Left lobe of liver (tissue), 2 donors: ENCODE results near the gene SLC35A2. TPM values are rescaled to one million over a fixed set of nuclear protein-coding genes. Genes with fewer than 3 reads are reported as not detected.

Experiments
- ATAC-seq: fragments of 200-7000 bp; cut with Tn5 transposase; one replicate; pipeline ENCODE4 v1.9.1; 2020; ENCODE audit warnings: mild to moderate bottlenecking, moderate library complexity
- DNase-seq: peaks from one replicate; pipeline ENCODE4 v3.0.0-alpha.2; 2020; ENCODE audit warnings: low spot score
- total RNA-seq: library from RNA; stranded (reverse); gene quantifications from one replicate; pipeline ENCODE4 v1.2.1, GENCODE V29; 2021
- donor health status: DM: no; HTN: no; CAD: no; lungs with moderate emphysema.
- donor health status: DM: no; HTN: yes; CAD: no.

The SLC35A2 gene
- total RNA-seq, 1 donor from 2014 or later = 18.7 TPM

DNA sequence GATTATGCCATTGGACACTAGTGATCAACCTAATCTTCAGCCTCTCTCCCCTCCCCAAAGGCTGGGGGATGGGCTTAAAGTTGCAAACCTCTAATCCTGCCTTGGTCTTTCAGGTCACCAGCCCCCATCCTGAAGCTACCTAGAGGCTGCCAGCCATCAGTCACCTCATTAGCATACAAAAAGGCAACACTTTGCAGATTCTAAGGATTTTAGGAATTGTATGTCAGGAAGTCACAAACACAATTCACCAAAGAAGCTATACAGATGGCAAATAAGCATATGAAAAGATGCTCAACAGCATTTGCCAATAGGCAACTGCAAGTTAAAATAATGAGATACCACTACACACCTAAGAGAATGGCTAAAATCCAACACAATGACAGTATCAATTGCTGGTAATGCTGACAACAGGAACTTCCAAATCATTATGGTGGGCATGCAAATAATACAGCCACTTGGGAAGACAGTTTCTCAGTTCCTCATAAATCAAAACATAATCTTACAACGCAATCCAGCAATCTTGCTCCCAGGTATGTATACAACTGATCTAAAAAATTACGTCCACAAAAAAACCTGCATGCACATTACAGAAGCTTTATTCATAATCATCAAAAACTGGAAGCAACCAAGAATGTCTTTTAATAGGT lies 16.4 kb upstream of the SLC35A2 start:
- DNase-seq = no peak
- ATAC-seq = no peak

DNA sequence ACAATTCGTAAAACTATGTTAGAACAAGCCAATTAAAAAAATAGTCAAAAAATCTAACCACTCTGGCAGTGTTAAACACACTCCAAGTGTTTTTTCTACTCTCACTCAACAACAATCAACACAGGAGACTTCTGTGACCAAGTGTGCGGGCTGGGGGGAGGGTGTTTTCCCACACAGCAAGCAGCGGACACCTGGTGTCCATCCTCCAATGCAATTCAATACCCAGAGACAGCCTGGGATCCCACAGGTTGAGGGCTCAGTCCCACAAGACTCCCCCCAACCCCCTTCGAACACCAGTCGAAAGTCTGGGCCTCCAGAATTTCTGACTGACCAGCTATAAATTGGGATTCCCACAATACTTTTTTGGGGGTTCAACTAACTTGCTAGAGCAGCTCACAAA lies 15.7 kb upstream of the SLC35A2 start:
- DNase-seq (no peak), ATAC-seq (no peak)

- ATAC-seq (no peak), DNase-seq (no peak)
Observed at GRCh38 chrX:48924270-48924669, 12.8 kb upstream of the SLC35A2 start.

DNA sequence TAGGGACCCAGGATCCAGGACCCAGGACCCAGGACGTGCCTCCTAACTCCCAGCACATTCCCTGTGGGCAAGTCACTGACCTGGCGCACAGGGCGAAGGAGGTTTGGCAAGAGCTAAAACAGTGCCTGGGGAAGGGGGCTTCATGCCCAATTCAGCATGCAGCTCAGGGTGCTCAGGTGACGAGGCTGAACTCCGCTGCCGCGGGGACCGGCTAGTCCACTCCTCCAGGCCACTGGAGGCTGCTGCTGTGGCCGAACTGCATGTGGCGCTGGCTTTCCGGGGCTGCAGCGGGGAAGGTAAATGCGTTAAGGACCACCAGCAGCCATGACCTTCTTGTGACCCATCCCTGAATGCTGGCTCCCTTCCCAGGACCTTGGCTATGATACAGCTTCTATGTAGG lies 12.3 kb upstream of the SLC35A2 start:
- ATAC-seq = no peak
- no peak for DNase-seq

DNA sequence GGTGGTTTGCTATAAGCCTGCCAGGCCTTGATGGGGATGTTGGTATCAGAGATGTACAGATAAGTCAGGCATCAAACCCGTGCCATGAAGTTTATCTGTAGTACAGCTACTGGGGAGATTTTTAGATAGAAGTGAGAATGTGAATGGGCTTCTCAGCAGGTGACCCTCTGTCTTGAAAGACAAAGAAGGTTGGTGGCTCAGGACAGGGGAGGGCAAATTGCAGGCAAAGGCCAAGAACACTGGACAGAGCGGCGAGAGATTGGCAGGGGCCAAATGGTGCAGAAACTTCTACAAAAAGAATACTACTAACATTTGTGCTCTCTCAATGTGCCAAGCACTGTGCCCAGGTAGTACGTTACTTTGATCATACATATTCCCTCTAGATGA lies 9.3 kb upstream of the SLC35A2 start:
- ATAC-seq (no peak), DNase-seq (no peak)

- DNase-seq (no peak), ATAC-seq (no peak)
Observed at GRCh38 chrX:48919947-48920717, 8.7 kb upstream of the SLC35A2 start.

GRCh38 chrX:48919360-48919841 lies 8.0 kb upstream of the SLC35A2 start:
- DNase-seq = no peak
- ATAC-seq = peak; percentile 11

- ATAC-seq (peak; percentile 88), DNase-seq (peak; percentile 90)
Observed at GRCh38 chrX:48918643-48919340, 7.3 kb upstream of the SLC35A2 start, which contains the start of gene PIM2. PIM2 (minus strand) TSS chrX:48919024; CDS start chrX:48918834, 190 bp downstream.

- no peak for DNase-seq
- ATAC-seq = no peak
Observed at GRCh38 chrX:48918301-48918642, 6.8 kb upstream of the SLC35A2 start.

GRCh38 chrX:48917139-48918001 lies 5.9 kb upstream of the SLC35A2 start:
- DNase-seq (peak; percentile 88), ATAC-seq (peak; percentile 80)

GRCh38 chrX:48914593-48915493 lies 3.4 kb upstream of the SLC35A2 start:
- ATAC-seq = no peak
- no peak for DNase-seq

DNA sequence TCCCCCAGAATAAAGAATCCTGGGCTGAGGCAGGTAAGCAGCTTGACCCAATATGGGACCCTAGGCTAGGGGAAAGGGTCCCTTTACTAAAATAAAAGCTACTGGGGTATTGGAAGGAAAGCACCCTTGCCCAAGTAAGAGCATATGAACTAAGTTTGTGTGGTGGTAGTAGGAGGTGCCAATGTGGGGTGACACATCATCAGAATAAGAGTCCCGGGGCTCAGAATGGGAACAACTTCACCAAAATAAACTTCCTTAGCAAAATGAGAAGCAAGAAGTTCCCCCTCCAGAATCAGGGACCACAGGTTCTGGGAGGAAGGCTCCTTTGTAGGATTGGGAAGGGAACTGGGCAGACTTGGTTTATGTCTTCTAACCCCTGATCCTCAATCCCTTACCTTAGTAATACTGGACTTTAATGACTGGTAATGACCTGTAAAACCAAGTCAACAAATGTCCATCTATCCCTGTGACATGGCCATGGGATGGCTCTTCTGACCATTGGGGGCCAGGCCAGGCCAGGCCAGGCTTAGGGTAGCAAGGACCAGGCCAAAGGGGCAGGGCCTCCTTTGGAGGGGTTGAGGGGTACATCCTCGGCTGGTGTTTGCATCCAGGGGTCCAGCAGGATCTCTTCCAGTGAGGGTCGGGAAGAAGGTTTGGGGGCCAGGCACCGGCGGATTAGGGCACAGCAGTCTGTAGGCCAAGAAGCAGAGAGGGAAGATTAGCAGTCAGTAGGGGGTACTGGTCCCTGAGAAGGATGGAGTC lies 2.3 kb upstream of the SLC35A2 start:
- DNase-seq (no peak), ATAC-seq (no peak)

GRCh38 chrX:48910926-48911411 lies 477 bp downstream of the SLC35A2 start:
- DNase-seq (no peak), ATAC-seq (no peak)

- ATAC-seq = no peak
- no peak for DNase-seq
Observed at GRCh38 chrX:48909703-48910294, 1.6 kb downstream of the SLC35A2 start.

DNA sequence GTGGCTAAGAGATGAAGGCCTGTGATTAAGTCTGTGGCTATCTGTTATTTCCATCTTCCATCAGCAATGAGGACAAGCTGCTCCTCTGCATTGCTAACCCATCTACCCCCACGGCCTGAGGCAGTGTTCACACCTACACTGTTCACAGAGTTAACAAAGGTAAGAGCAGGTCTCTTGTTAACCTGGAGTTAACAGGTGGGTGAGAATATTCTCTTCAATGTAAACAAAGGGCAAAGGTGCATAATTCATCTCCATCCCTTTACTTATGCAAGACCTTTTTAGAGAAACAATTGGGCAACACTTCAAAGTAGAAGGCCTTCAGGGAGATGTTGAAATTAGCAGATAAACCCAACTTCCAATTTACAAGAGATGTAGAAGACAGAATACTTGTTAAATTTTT lies 2.8 kb downstream of the SLC35A2 start:
- ATAC-seq = no peak
- DNase-seq = no peak

GRCh38 chrX:48905090-48905790 lies 6.2 kb downstream of the SLC35A2 start:
- ATAC-seq = no peak
- DNase-seq = no peak

DNA sequence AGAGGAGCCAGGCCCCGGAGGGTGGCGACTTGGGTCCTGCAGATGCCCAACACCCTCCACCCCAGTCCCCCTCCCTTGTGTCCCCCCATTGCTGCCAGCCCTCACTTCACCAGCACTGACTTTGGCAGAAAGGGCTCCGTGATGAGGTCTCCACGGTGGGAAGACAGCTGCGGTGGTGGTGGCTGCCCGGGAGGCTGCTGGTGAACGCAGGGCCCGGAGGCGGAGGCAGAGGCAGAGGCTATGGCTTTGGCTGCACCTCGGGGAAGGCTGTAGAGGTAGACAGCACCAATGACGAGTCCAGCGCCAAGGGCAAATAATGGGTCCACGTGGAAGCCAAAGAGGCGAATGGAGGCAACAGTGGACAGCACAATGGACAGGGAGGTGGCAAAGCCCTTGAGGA lies 6.8 kb downstream of the SLC35A2 start:
- DNase-seq = no peak
- ATAC-seq = no peak

GRCh38 chrX:48904180-48904579 lies 7.3 kb downstream of the SLC35A2 start:
- ATAC-seq (no peak), DNase-seq (no peak)
